ENCODE data around the gene DSEL.

Gene DSEL

DNA sequence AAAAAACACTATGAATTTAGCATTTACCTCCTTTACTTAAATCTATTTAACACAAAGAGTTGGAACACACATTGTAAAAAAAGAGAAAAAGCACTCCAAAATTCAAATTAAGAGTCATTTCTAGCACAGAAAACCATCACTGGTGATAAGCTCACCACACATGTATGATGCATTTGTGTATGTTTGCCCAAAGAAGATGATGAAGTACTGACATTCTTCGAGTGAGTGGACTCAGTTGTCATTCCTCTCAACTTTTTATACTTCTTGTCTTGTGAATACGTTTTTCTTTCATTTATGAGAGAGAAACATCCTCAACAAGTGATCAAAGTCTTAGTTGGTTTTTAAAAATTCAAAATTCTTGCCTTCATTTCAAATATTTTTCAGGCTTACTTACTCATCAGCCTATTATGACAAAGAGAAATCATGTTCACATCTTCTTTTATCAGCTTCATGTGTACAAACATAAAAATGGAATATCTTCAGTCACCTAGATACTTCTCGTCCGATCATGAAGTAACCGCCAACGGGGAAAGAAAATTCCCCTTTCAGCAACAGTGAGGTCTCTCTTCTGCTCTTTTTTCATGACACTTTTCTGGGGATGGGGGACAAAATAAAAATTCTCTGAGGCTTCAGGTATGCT is 1.5 kb downstream of the DSEL start:
- peaks cover 20 to 28% of the 10 kb centered on the region in 2 donors for H3K4me1 Mint-ChIP-seq (ENCODE audit: low read depth in 2 of 2)
- H3K4me3 Mint-ChIP-seq: peak overlapping the region; percentile 87 to 94
- DNase-seq: no peak

DNA sequence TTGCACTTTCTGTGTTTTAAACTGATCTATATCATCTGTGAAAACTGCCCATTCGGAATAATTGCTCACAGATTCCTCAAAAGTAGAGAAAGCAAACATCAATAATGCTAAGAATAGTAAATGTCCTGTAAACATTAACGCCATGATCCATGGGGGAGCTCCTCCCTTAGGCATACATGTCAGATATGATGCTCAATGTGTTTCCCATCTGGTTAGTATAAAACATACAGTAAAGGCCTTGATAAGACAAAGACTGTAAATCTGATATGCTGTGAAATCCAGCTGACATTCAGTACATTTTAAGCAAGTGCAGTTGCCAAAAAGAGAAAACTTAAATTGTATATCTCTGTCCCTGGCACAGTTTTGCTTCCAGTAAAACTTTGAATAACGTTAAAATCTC is 2.1 kb downstream of the DSEL start:
- no peaks in the 10 kb centered on the region for H3K27me3 Mint-ChIP-seq
- peaks cover 5% of the 10 kb centered on the region for H3K36me3 Mint-ChIP-seq (ENCODE audit: insufficient read depth)
- H3K9me3 Mint-ChIP-seq: no peaks in the 10 kb centered on the region
- H3K4me1 Mint-ChIP-seq (ENCODE audit: low read depth in 2 of 2): peaks cover 20 to 28% of the 10 kb centered on the region in 2 donors
- DNase-seq (no peak), ATAC-seq (replicated peaks) (no peak)
- no peak overlapping the region for H3K27ac Mint-ChIP-seq
- H3K4me3 Mint-ChIP-seq: peak overlapping the region; percentile 87 to 94

More for the DNA sequence above, 1.5 kb downstream of the DSEL start:
- Mint-ChIP-seq H3K27ac (peak overlapping the region; percentile 55 to 67), H3K36me3 (ENCODE audit: insufficient read depth) (peaks cover 5% of the 10 kb centered on the region), H3K27me3 (no peaks in the 10 kb centered on the region), H3K9me3 (no peaks in the 10 kb centered on the region)
- ATAC-seq (replicated peaks): no peak

DNA sequence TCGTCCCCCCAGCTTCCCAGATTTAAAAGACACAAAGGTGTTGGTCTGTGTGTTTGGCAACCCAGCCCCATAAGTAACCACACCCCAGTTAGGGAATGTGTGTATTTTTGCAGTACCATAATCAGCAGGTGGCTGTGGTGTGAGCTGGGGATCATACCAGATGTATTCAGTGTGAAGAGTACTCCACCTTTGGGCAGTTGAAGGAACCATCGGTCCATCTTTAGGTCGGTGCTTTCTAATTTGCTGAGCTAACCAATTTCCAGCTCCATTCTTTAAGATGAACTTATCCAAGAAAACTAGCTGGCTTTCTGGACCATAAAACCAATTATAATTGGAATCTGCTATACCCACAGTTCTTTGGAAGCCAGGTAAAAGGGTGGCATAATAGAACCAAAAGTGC is 3.2 kb downstream of the DSEL start:
- Mint-ChIP-seq H3K4me1 (ENCODE audit: low read depth in 2 of 2) (peaks cover 20 to 27% of the 10 kb centered on the region in 2 donors), H3K27ac (no peak overlapping the region), H3K27me3 (no peaks in the 10 kb centered on the region), H3K36me3 (ENCODE audit: insufficient read depth) (peaks cover 5% of the 10 kb centered on the region), H3K9me3 (no peaks in the 10 kb centered on the region), H3K4me3 (no peak overlapping the region)
- no peak for DNase-seq
- no peak for ATAC-seq (replicated peaks)

DNA sequence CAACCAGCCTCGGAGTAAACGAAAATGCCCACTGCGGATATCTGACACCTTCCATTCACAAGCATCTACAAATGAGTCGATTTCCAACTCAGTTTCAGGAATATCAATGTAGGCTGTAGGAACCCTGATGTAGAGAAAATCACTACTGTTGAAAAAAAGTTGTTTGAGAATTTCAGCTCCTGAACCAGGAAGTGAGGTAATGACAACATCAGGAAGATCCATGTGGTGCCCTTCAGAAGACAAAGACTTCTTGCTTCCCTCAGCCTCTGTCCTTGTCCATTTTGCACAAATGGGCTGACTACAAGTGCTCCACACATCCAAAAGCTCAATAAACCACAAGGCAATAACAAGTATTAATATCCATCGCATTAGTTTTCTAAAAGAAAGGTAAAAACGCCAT is 4.7 kb downstream of the DSEL start:
- Mint-ChIP-seq H3K4me3 (no peak overlapping the region), H3K9me3 (no peaks in the 10 kb centered on the region), H3K36me3 (ENCODE audit: insufficient read depth) (peaks cover 3% of the 10 kb centered on the region), H3K27ac (no peak overlapping the region), H3K4me1 (ENCODE audit: low read depth in 2 of 2) (peaks cover 10 to 14% of the 10 kb centered on the region in 2 donors), H3K27me3 (no peaks in the 10 kb centered on the region)
- ATAC-seq (replicated peaks): no peak
- DNase-seq: no peak

DNA sequence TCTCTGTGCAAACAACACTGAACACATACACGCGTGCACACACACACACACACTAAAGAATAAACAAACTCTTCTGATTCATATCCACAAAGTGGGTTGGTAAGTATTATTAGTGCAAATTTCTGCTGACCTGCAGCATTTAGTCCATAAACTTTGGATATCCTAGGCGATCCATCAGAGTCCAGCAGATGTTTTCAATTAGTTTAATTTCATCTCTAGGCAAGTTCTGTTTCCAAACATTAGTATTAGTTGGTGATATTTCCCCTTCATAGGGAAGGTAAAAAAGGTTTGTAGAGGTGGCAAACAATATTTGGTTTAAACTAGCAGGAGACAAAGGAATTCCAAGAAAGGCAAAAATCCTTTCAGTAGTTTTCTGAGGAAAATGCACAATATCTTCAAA is 5.7 kb downstream of the DSEL start:
- ATAC-seq (replicated peaks) (no peak), DNase-seq (no peak)
- Mint-ChIP-seq H3K4me3 (no peak overlapping the region), H3K27me3 (no peaks in the 10 kb centered on the region), H3K9me3 (no peaks in the 10 kb centered on the region), H3K36me3 (ENCODE audit: insufficient read depth) (no peaks in the 10 kb centered on the region), H3K27ac (no peak overlapping the region), H3K4me1 (ENCODE audit: low read depth in 2 of 2) (peaks cover 8% of the 10 kb centered on the region in 2 donors)

DNA sequence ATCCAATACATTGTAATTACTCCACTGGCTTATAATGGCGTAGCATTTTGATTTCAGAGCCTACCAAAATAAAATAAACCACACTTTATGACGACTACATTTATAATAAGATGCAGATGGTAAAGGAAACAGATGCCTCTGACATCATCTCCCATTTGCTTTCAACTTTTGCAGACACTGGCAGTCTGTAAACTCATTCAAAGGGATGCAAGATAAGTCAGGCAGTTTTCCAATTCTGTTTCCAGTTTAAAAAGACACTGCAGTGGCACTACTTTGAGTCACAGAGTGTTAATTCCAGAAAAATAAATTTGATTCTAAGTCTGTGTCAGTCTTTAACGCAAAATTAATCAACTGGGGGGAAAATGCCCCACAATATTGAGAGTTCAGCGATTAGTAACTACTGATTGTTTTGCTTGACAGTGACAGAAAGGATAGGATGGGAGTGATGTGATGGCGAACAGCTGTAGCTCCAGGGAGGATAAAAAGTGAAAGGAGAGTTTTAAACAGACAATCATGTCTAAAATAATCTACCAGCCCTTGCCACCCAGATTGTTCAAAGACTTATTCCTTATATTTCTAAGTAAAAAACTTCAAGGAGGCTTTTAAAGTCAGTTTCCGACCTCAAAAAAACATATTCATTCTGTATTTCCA is 6.7 kb downstream of the DSEL start:
- Mint-ChIP-seq H3K27ac (no peak overlapping the region), H3K9me3 (no peaks in the 10 kb centered on the region), H3K4me3 (no peak overlapping the region), H3K36me3 (ENCODE audit: insufficient read depth) (no peaks in the 10 kb centered on the region), H3K27me3 (no peaks in the 10 kb centered on the region), H3K4me1 (ENCODE audit: low read depth in 2 of 2) (peaks cover 0 to 2% of the 10 kb centered on the region in 2 donors)
- DNase-seq (no peak), ATAC-seq (replicated peaks) (peak; percentile 12)

- peaks cover 0 to 2% of the 10 kb centered on the region in 2 donors for H3K4me1 Mint-ChIP-seq (ENCODE audit: low read depth in 2 of 2)
- H3K9me3 Mint-ChIP-seq: no peaks in the 10 kb centered on the region
- no peak for ATAC-seq (replicated peaks)
- no peaks in the 10 kb centered on the region for H3K27me3 Mint-ChIP-seq
- no peak overlapping the region for H3K4me3 Mint-ChIP-seq
- H3K36me3 Mint-ChIP-seq (ENCODE audit: insufficient read depth): no peaks in the 10 kb centered on the region
- DNase-seq: no peak
- no peak overlapping the region for H3K27ac Mint-ChIP-seq
Measured at GRCh38 chr18:67508146-67508545, 8.4 kb downstream of the DSEL start.

DNA sequence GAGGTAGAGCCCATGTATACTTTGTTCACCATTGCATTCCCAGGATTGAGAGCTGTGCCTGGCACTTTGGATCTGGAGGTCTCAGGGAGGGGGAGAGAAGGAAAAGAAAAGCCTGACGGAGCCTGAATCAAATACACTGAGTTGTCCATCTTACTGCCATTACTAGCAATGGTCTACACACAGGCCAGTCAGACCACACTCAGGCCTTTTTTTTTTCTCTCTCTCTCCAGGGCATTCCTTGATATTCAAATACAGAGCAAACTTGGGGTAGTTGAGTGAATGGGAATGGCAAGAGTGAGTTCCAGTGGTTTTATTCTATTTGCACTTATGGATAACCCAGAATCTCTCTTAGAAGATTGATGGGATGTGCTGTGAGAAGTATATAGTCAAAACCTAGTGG is 11.8 kb downstream of the DSEL start:
- DNase-seq (no peak), ATAC-seq (replicated peaks) (no peak)
- H3K27ac Mint-ChIP-seq: no peak overlapping the region
- no peaks in the 10 kb centered on the region for H3K36me3 Mint-ChIP-seq (ENCODE audit: insufficient read depth)
- no peaks in the 10 kb centered on the region for H3K9me3 Mint-ChIP-seq
- no peaks in the 10 kb centered on the region for H3K27me3 Mint-ChIP-seq
- no peak overlapping the region for H3K4me3 Mint-ChIP-seq
- H3K4me1 Mint-ChIP-seq (ENCODE audit: low read depth in 2 of 2): no peaks in the 10 kb centered on the region

- no peak for DNase-seq
- H3K4me3 Mint-ChIP-seq: no peak overlapping the region
- peaks cover 0 to 2% of the 10 kb centered on the region in 2 donors for H3K9me3 Mint-ChIP-seq
Measured at GRCh38 chr18:67500522-67501205, 15.9 kb downstream of the DSEL start.

GRCh38 chr18:67496469-67496868 is 20.1 kb downstream of the DSEL start:
- ATAC-seq (replicated peaks): no peak

More at GRCh38 chr18:67500522-67501205, 15.9 kb downstream of the DSEL start:
- H3K27ac Mint-ChIP-seq: no peak overlapping the region
- H3K27me3 Mint-ChIP-seq: no peaks in the 10 kb centered on the region
- H3K36me3 Mint-ChIP-seq (ENCODE audit: insufficient read depth): no peaks in the 10 kb centered on the region
- no peak for ATAC-seq (replicated peaks)
- no peaks in the 10 kb centered on the region for H3K4me1 Mint-ChIP-seq (ENCODE audit: low read depth in 2 of 2)

DNA sequence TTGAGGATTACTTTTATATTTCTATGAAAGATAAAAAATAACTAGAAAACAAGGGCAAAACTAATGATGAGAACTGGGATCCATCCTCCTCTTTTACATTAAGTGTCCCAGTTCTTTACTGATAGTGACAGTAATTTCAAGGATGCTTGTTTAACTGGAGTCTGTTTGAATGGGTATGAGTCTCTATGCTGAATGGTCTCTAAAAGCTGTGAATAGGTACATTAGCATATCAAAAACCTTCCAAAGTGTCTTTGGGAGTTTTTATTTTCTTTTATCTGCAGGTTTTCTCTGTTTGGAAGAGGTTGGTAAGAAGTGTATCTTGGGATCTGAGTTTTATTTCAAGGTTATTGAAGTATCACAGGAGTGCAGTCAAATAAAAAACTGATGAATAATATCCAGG is 30.0 kb downstream of the DSEL start:
- peaks cover 0 to 7% of the 10 kb centered on the region in 2 donors for H3K27me3 Mint-ChIP-seq
- no peaks in the 10 kb centered on the region for H3K9me3 Mint-ChIP-seq
- H3K4me1 Mint-ChIP-seq (ENCODE audit: low read depth in 2 of 2): no peaks in the 10 kb centered on the region
- no peak overlapping the region for H3K4me3 Mint-ChIP-seq
- DNase-seq (no peak), ATAC-seq (replicated peaks) (no peak)
- H3K27ac Mint-ChIP-seq: no peak overlapping the region
- no peaks in the 10 kb centered on the region for H3K36me3 Mint-ChIP-seq (ENCODE audit: insufficient read depth)

More at GRCh38 chr18:67496469-67496868, 20.1 kb downstream of the DSEL start:
- H3K4me3 Mint-ChIP-seq: no peak overlapping the region
- H3K27ac Mint-ChIP-seq: no peak overlapping the region
- H3K36me3 Mint-ChIP-seq (ENCODE audit: insufficient read depth): no peaks in the 10 kb centered on the region
- H3K9me3 Mint-ChIP-seq: peaks cover 0 to 2% of the 10 kb centered on the region in 2 donors
- no peak for DNase-seq
- H3K4me1 Mint-ChIP-seq (ENCODE audit: low read depth in 2 of 2): no peaks in the 10 kb centered on the region
- peaks cover 0 to 5% of the 10 kb centered on the region in 2 donors for H3K27me3 Mint-ChIP-seq

- Mint-ChIP-seq H3K36me3 (ENCODE audit: insufficient read depth) (no peaks in the 10 kb centered on the region), H3K4me3 (no peak overlapping the region), H3K27ac (no peak overlapping the region), H3K27me3 (peaks cover 0 to 7% of the 10 kb centered on the region in 2 donors), H3K4me1 (ENCODE audit: low read depth in 2 of 2) (no peaks in the 10 kb centered on the region), H3K9me3 (no peaks in the 10 kb centered on the region)
- DNase-seq (no peak), ATAC-seq (replicated peaks) (no peak)
Measured at GRCh38 chr18:67485655-67486054, 30.9 kb downstream of the DSEL start.

- no peak overlapping the region for H3K4me3 Mint-ChIP-seq
- peaks cover 0 to 7% of the 10 kb centered on the region in 2 donors for H3K27me3 Mint-ChIP-seq
- H3K36me3 Mint-ChIP-seq (ENCODE audit: insufficient read depth): no peaks in the 10 kb centered on the region
- ATAC-seq (replicated peaks) (no peak), DNase-seq (no peak)
- H3K27ac Mint-ChIP-seq: no peak overlapping the region
- no peaks in the 10 kb centered on the region for H3K4me1 Mint-ChIP-seq (ENCODE audit: low read depth in 2 of 2)
- no peaks in the 10 kb centered on the region for H3K9me3 Mint-ChIP-seq
Measured at GRCh38 chr18:67484458-67484857, 32.1 kb downstream of the DSEL start.

- peaks cover 0 to 7% of the 10 kb centered on the region in 2 donors for H3K27me3 Mint-ChIP-seq
- H3K27ac Mint-ChIP-seq: no peak overlapping the region
- H3K36me3 Mint-ChIP-seq (ENCODE audit: insufficient read depth): no peaks in the 10 kb centered on the region
- no peaks in the 10 kb centered on the region for H3K9me3 Mint-ChIP-seq
- no peak for ATAC-seq (replicated peaks)
- H3K4me1 Mint-ChIP-seq (ENCODE audit: low read depth in 2 of 2): no peaks in the 10 kb centered on the region
- no peak for DNase-seq
- no peak overlapping the region for H3K4me3 Mint-ChIP-seq
Measured at GRCh38 chr18:67483952-67484351, 32.6 kb downstream of the DSEL start.

All from effector memory CD8-positive, alpha-beta T cell (primary cell).